Adrenal gland (tissue), 12 donors: ENCODE measurements around the gene FASTK. TPM values are rescaled to one million over a fixed set of nuclear protein-coding genes. Genes with fewer than 3 reads are reported as not detected.

Experiments used
- DNase-seq, 7 donors: peaks; one replicate each; pipeline ENCODE4 v3.0.0-alpha.2; 2019 to 2020
- H3K27ac ChIP-seq, 5 donors: fragments of 200-600 bp; sonication (generic) in 4 of 5; 1 replicate in 3 of 5; 2 replicates in 2 of 5; pipeline versions ENCODE4 v1.5.1 to v1.8.0; 2016 to 2020; ENCODE audit warnings: mild to moderate bottlenecking in 1 of 5
- H3K27me3 ChIP-seq: fragments of 200-600 bp; 2 replicates; pipeline ENCODE4 v1.8.0; 2021
- H3K36me3 ChIP-seq, 2 donors: fragments of 200-600 bp; replicated peaks in 1 of 2; 1 replicate in 1 of 2; 2 replicates in 1 of 2; pipeline versions ENCODE4 v1.5.1 to v1.8.0; 2018 to 2022
- H3K4me1 ChIP-seq, 2 donors: fragments of 200-600 bp; replicated peaks in 1 of 2; 1 replicate in 1 of 2; 2 replicates in 1 of 2; pipeline versions ENCODE4 v1.5.1 to v1.8.0; 2018 to 2021
- H3K4me3 ChIP-seq, 4 donors: fragments of 200-600 bp; sonication (generic) in 3 of 4; one replicate each; pipeline ENCODE4 v1.5.1; 2016 to 2018
- H3K9me3 ChIP-seq, 3 donors: fragments of 200-600 bp; sonication (generic) in 1 of 3; replicated peaks in 1 of 3; 1 replicate in 2 of 3; 2 replicates in 1 of 3; pipeline versions ENCODE4 v1.5.1 to v1.8.0; 2016 to 2021
- POLR2A ChIP-seq, 2 donors: fragments of 450-650 bp; IDR thresholded peaks; one replicate each; pipeline ENCODE4 v1.6.1; 2017; ENCODE audit warnings: antibody characterized with exemption in 2 of 2, mild to moderate bottlenecking in 2 of 2, moderate library complexity in 1 of 2
- WGBS, 4 donors: extraction: QIAGEN DNeasy Blood & Tissue Kit in 2 of 4; methylation state at CpG; one replicate each; pipeline versions ENCODE4 v1.1.5 to v1.1.7; 2013 to 2017; 5-methylcytosine and 5-hydroxymethylcytosine counted together
- intact Hi-C, 2 donors: fragments of 100-400 bp; cut with DNase I; formaldehyde crosslinking; loops; one replicate each; pipeline versions ENCODE4 v1.14.1 to v1.15.0; 2022 to 2023
- polyA plus RNA-seq, 3 donors: library from polyadenylated mRNA; stranded (reverse); fragments of 200-250 nt in 2 of 3; fragments of 350-450 nt in 1 of 3; fragmentation: Illumina TruSeq in 1 of 3; extraction: RNeasy Lipid Tissue Mini Kit (QIAGEN cat#74804) in 1 of 3; gene quantifications; one replicate each; pipeline ENCODE4 v1.2.3, GENCODE V29; 2013 to 2014
- total RNA-seq, 9 donors: library from RNA; depleted of rRNA in 4 of 9; stranded (reverse); fragments of >200 nt in 4 of 9; fragments of 120-200 nt in 1 of 9; fragmentation: NEBNext Ultra II Directional in 1 of 9; extraction: Animal tissue kit (Norgen Biotek cat#: 25700) in 1 of 9; gene quantifications; one replicate each; pipeline versions ENCODE4 v1.1.0 to v1.2.4, GENCODE V29; 2013 to 2023
- TF ChIP-seq, protein P1 (sequence below), 6 experiments: fragments of 450-650 bp in 4 of 6; fragments of 200-600 bp in 2 of 6; sonication (generic) in 1 of 6; IDR thresholded peaks; 1 replicate in 5 of 6; 2 replicates in 1 of 6; pipeline versions ENCODE4 v1.5.1 to v1.8.0; 2016 to 2021; ENCODE audit warnings: antibody characterized with exemption in 6 of 6, mild to moderate bottlenecking in 2 of 6, moderate library complexity in 1 of 6
- donor health status: healthy with polysubstance abuse.
- donor health status: Bipolar disorder and iron deficiency.
- donor health status: DM: yes; HTN: yes; CAD: no.
- donor health status: DM: no; HTN: no; CAD: no.
- donor health status: DM: no; HTN: no; CAD: no.
- donor health status: DM: yes; HTN: yes; CAD: no.

Gene FASTK
- total and polyA plus RNA-seq, 12 donors, result 21.4 to 516 (median 85.8) TPM

DNA sequence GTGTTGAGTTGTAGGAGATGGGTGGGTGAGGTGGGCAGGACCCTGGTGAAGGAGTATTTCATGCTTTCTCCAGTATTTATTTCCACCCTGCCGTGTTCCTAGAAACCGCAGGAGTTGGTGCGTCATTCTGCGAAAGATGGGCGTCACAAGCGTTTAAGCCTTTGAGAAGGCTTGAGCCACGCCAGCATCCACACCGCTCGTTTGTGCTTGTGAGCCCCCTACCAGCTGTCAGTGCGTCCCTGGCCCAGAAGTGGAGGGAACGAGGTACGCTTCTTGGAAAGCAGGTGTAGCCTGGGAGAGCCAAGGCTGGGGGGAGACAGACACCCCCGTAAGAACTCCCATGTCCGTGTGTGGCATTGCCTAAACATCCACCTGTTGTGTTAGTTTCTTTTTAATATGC is 11.4 kb upstream of the FASTK start:
- H3K36me3 ChIP-seq, result no peaks in the 10 kb centered on the region
- peaks cover 16 to 42% of the 10 kb centered on the region in 2 donors for H3K4me1 ChIP-seq
- intact Hi-C loops, result no loop called here
- H3K4me3 ChIP-seq, result no peak overlapping the region
- H3K27me3 ChIP-seq, result no peaks in the 10 kb centered on the region
- peak in 1 of 7 donors; percentile 6 for DNase-seq
- no peak overlapping the region for H3K27ac ChIP-seq
- no peaks in the 10 kb centered on the region for H3K9me3 ChIP-seq
- TF ChIP-seq, protein P1, sequence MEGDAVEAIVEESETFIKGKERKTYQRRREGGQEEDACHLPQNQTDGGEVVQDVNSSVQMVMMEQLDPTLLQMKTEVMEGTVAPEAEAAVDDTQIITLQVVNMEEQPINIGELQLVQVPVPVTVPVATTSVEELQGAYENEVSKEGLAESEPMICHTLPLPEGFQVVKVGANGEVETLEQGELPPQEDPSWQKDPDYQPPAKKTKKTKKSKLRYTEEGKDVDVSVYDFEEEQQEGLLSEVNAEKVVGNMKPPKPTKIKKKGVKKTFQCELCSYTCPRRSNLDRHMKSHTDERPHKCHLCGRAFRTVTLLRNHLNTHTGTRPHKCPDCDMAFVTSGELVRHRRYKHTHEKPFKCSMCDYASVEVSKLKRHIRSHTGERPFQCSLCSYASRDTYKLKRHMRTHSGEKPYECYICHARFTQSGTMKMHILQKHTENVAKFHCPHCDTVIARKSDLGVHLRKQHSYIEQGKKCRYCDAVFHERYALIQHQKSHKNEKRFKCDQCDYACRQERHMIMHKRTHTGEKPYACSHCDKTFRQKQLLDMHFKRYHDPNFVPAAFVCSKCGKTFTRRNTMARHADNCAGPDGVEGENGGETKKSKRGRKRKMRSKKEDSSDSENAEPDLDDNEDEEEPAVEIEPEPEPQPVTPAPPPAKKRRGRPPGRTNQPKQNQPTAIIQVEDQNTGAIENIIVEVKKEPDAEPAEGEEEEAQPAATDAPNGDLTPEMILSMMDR (IDR thresholded peaks at IDR 0.05), result no peak
- no peak for TF ChIP-seq POLR2A (IDR thresholded peaks at IDR 0.05)
- 88 to 90% (median 89%) methylated on average over 13 to 14 of the region's 14 CpGs for WGBS, 4 donors

DNA sequence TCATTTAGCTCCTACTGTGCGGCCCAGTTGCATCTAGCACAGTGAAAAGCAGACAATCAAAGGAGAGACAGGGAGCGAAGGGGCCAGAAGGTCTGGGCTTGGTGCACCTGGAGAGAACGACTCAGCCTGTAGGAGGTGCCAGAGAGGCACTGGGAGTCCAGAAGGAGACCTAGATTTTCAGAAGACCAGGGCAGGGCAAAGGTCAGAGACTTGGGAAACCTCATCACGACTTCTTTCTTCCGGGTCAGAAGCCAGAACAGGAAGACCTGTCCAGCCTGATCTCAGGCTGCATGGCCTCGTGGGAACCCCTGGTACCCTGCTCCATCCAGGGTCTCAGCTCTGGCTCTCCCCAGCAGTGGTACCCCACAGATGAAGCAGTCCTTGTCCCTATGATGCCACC is 10.8 kb upstream of the FASTK start:
- intact Hi-C loops, result no loop called here
- Histone ChIP-seq H3K36me3 (no peaks in the 10 kb centered on the region), H3K4me3 (no peak overlapping the region), H3K9me3 (no peaks in the 10 kb centered on the region), H3K27me3 (no peaks in the 10 kb centered on the region), H3K4me1 (peaks cover 16 to 42% of the 10 kb centered on the region in 2 donors), H3K27ac (no peak overlapping the region)
- WGBS, 4 donors, result 52 to 62% (median 55%) methylated on average over 5 to 6 of the region's 6 CpGs
- DNase-seq, result peak in 3 of 7 donors; percentile 19 to 40 (median 36)
- TF ChIP-seq, protein P1 (IDR thresholded peaks at IDR 0.05), result peak in 4 of 6 experiments; percentile 13 to 34 (median 31)
- no peak for TF ChIP-seq POLR2A (IDR thresholded peaks at IDR 0.05)

DNA sequence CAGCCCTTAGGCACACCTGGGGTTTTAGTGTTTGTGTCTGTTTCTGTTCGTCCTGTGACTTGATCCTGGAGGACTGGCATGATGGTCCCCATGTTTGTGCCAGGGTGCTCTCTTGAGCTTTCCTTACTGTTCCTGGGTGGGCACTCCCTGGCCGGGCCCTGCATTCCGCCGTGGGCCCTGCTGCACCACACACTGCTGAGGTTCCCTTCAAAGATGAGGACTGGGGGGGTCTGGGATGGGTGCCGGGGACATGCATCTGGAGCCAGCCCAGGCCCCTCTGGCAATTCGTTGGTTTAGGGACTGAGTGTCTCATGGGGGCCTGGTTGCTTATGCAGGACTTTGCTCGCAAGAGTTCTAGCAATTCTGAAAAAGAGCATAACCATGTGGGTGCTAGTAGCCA is 10.4 kb upstream of the FASTK start:
- intact Hi-C loops, result no loop called here
- Histone ChIP-seq H3K27me3 (no peaks in the 10 kb centered on the region), H3K36me3 (no peaks in the 10 kb centered on the region), H3K4me1 (peaks cover 16 to 42% of the 10 kb centered on the region in 2 donors), H3K4me3 (no peak overlapping the region), H3K9me3 (no peaks in the 10 kb centered on the region), H3K27ac (no peak overlapping the region)
- WGBS, 4 donors, result 87 to 94% (median 89%) methylated on average over 4 to 7 of the region's 7 CpGs
- DNase-seq, result no peak
- no peak for TF ChIP-seq POLR2A (IDR thresholded peaks at IDR 0.05)
- TF ChIP-seq, protein P1 (IDR thresholded peaks at IDR 0.05), result no peak

DNA sequence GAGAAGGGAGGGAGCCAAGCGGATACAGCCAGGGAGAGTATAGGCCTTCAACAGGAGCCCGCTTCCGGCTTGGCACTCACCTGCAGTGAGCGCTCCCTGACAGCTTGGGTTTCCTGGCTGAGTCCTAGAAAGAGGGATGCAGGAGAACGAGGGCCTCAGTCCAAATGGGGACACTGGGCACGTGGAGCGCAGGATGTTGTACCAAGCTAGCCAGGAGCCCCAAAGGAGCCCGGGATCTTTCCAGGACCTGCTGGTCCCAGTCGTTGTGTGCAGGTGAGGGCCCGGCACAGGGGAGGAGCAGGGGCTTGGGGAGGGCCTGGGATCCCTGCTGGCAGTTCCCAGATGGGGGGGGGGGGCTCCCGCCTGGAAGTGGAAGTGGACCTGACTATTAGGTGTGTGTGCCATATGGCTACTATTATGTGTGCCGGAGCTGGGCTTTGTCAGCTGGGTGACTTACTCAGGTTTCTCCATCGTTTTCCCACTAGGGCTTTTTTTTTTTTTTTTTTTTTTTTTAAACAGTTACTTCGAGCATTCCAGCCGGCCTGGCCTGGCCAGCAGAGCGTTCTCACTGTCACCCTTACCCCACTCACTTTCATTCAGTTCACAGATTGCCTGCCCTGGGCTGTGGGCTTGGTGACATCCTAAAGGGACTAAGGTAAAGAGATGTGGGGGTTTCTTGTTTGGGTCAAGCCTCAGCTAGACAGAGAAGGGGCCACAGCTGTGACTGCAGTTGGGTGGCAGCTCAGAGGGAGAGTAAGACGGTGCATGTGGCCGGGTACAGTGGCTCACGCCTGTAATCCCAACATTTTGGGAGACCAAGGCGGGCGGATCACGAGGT is 9.5 kb upstream of the FASTK start:
- 74 to 80% (median 80%) methylated on average over 17 to 22 of the region's 22 CpGs for WGBS, 4 donors
- intact Hi-C loops, result no loop called here
- TF ChIP-seq POLR2A (IDR thresholded peaks at IDR 0.05), result no peak
- TF ChIP-seq, protein P1 (IDR thresholded peaks at IDR 0.05), result no peak
- DNase-seq, result peak in 1 of 7 donors; percentile 23
- H3K36me3 ChIP-seq, result no peaks in the 10 kb centered on the region
- H3K27ac ChIP-seq, result peak overlapping the region; percentile 23 to 94 (median 76)
- H3K9me3 ChIP-seq, result no peaks in the 10 kb centered on the region
- no peaks in the 10 kb centered on the region for H3K27me3 ChIP-seq
- H3K4me1 ChIP-seq, result peaks cover 21 to 50% of the 10 kb centered on the region in 2 donors
- peak overlapping the region in 1 of 4 donors; percentile 85 for H3K4me3 ChIP-seq
